ENCODE results near the gene TTBK2. TPM values are rescaled to one million over a fixed set of nuclear protein-coding genes. Genes with fewer than 3 reads are reported as not detected.
"Not testable (repeated sequence)": the region's sequence is repeated elsewhere in the genome, so short reads cannot be mapped to it uniquely, and the experiment has no call there.

Gene TTBK2
- total RNA-seq, 1 donor from 2014 or later = 32.4 TPM

- no peaks in the 10 kb centered on the region for H3F3A ChIP-seq (ENCODE audit: low read depth)
- no peaks in the 10 kb centered on the region for H3K27me3 ChIP-seq
- H3K36me3 ChIP-seq = no peaks in the 10 kb centered on the region
- no peak overlapping the region for H2AFZ ChIP-seq (replicated peaks)
- no peak for DNase-seq (ENCODE audit: low spot score)
- H3K27me3 Mint-ChIP-seq (ENCODE audit: insufficient read depth, low read depth) = peaks cover 3% of the 10 kb centered on the region
- no peak overlapping the region for H3K27ac Mint-ChIP-seq
- TF ChIP-seq EZH2phosphoT487 (IDR thresholded peaks at IDR 0.05) (no peak), EZH2 (IDR thresholded peaks at IDR 0.05) (no peak), CTCF (IDR thresholded peaks at IDR 0.05) (no peak)
- no peak overlapping the region for H3K4me3 ChIP-seq
- H3K4me1 Mint-ChIP-seq = no peaks in the 10 kb centered on the region
- no peak overlapping the region for H3K9ac ChIP-seq
- no peak overlapping the region for H3K4me2 ChIP-seq
- H3K36me3 Mint-ChIP-seq = peaks cover 6% of the 10 kb centered on the region
- no peak overlapping the region for H3K27ac ChIP-seq
- peaks cover 84% of the 10 kb centered on the region for H3K79me2 ChIP-seq (ENCODE audit: low read depth)
- no peaks in the 10 kb centered on the region for H3K4me1 ChIP-seq
- no peak overlapping the region for H3K4me3 Mint-ChIP-seq
- peaks cover under 1% of the 10 kb centered on the region for H3K9me3 Mint-ChIP-seq
- H3K9me3 ChIP-seq (ENCODE audit: low read depth) = no peaks in the 10 kb centered on the region
- peaks cover 37% of the 10 kb centered on the region for H4K20me1 ChIP-seq (ENCODE audit: low read depth)
Observed at GRCh38 chr15:42908538-42908937, 12.0 kb downstream of the TTBK2 start.

- Histone ChIP-seq H3K4me2 (no peak overlapping the region), H3K9ac (no peak overlapping the region), H3K36me3 (no peaks in the 10 kb centered on the region), H3K4me3 (no peak overlapping the region), H4K20me1 (ENCODE audit: low read depth) (peaks cover 25% of the 10 kb centered on the region), H3K4me1 (no peaks in the 10 kb centered on the region), H3K27ac (no peak overlapping the region), H3K9me3 (ENCODE audit: low read depth) (no peaks in the 10 kb centered on the region), H3K79me2 (ENCODE audit: low read depth) (peaks cover 82% of the 10 kb centered on the region), H3K27me3 (no peaks in the 10 kb centered on the region), H2AFZ (replicated peaks) (no peak overlapping the region), H3F3A (ENCODE audit: low read depth) (no peaks in the 10 kb centered on the region)
- no peak overlapping the region for H3K4me3 Mint-ChIP-seq
- peaks cover 8% of the 10 kb centered on the region for H3K36me3 Mint-ChIP-seq
- DNase-seq (ENCODE audit: low spot score) = no peak
- no peak for TF ChIP-seq EZH2 (IDR thresholded peaks at IDR 0.05)
- no peak for TF ChIP-seq EZH2phosphoT487 (IDR thresholded peaks at IDR 0.05)
- TF ChIP-seq CTCF (IDR thresholded peaks at IDR 0.05) = no peak
- no peaks in the 10 kb centered on the region for H3K4me1 Mint-ChIP-seq
- no peaks in the 10 kb centered on the region for H3K9me3 Mint-ChIP-seq
- H3K27ac Mint-ChIP-seq = no peak overlapping the region
- H3K27me3 Mint-ChIP-seq (ENCODE audit: insufficient read depth, low read depth) = no peaks in the 10 kb centered on the region
Observed at GRCh38 chr15:42903388-42904324, 16.9 kb downstream of the TTBK2 start.

GRCh38 chr15:42893911-42894310 lies 26.7 kb downstream of the TTBK2 start:
- not testable (repeated sequence) for H3K4me1 ChIP-seq; H3K9ac ChIP-seq; H3F3A ChIP-seq (ENCODE audit: low read depth); H2AFZ ChIP-seq (replicated peaks); H3K27me3 ChIP-seq; DNase-seq (ENCODE audit: low spot score); H3K4me3 Mint-ChIP-seq; H3K27ac Mint-ChIP-seq; H4K20me1 ChIP-seq (ENCODE audit: low read depth); H3K9me3 ChIP-seq (ENCODE audit: low read depth); H3K36me3 ChIP-seq; H3K27me3 Mint-ChIP-seq (ENCODE audit: insufficient read depth, low read depth); H3K4me1 Mint-ChIP-seq; H3K27ac ChIP-seq; H3K4me3 ChIP-seq; H3K4me2 ChIP-seq
- peaks cover 13% of the 10 kb centered on the region for H3K36me3 Mint-ChIP-seq
- peaks cover 24% of the 10 kb centered on the region for H3K9me3 Mint-ChIP-seq
- peaks cover 66% of the 10 kb centered on the region for H3K79me2 ChIP-seq (ENCODE audit: low read depth)

- Histone ChIP-seq H3K27ac (no peak overlapping the region), H3K4me3 (no peak overlapping the region), H3F3A (ENCODE audit: low read depth) (no peaks in the 10 kb centered on the region), H3K27me3 (no peaks in the 10 kb centered on the region), H3K9ac (no peak overlapping the region), H4K20me1 (ENCODE audit: low read depth) (no peaks in the 10 kb centered on the region), H3K9me3 (ENCODE audit: low read depth) (no peaks in the 10 kb centered on the region), H3K36me3 (peaks cover 6% of the 10 kb centered on the region), H3K79me2 (ENCODE audit: low read depth) (peaks cover 60% of the 10 kb centered on the region), H3K4me2 (no peak overlapping the region), H3K4me1 (no peaks in the 10 kb centered on the region), H2AFZ (replicated peaks) (no peak overlapping the region)
- H3K9me3 Mint-ChIP-seq = peaks cover 26% of the 10 kb centered on the region
- no peak overlapping the region for H3K4me3 Mint-ChIP-seq
- peaks cover 13% of the 10 kb centered on the region for H3K36me3 Mint-ChIP-seq
- no peak for TF ChIP-seq CTCF (IDR thresholded peaks at IDR 0.05)
- peaks cover 2% of the 10 kb centered on the region for H3K27me3 Mint-ChIP-seq (ENCODE audit: insufficient read depth, low read depth)
- no peak overlapping the region for H3K27ac Mint-ChIP-seq
- H3K4me1 Mint-ChIP-seq = no peaks in the 10 kb centered on the region
- no peak for DNase-seq (ENCODE audit: low spot score)
Observed at GRCh38 chr15:42891569-42891968, 29.0 kb downstream of the TTBK2 start.

All from neural progenitor cell (in vitro differentiated cells).